Cardiac fibroblast (primary cell): ENCODE measurements around the gene AKAP13.

ENCODE experiments used
- DNase-seq, 2 donors: peaks; one replicate each; pipeline versions ENCODE4 v3.0.0 to v3.0.0-alpha.2; 2010; ENCODE audit warnings: low read depth in 2 of 2
- H3K4me3 ChIP-seq, 2 donors: replicated peaks in 1 of 2; 1 replicate in 1 of 2; 2 replicates in 1 of 2; pipeline ENCODE4 v1.5.1; 2011; ENCODE audit warnings: low read depth in 2 of 2, low read length in 2 of 2, mild to moderate bottlenecking in 2 of 2, moderate library complexity in 1 of 2
- TF ChIP-seq, protein P1 (sequence below): IDR thresholded peaks from one replicate; pipeline ENCODE4 v1.5.1; 2011; ENCODE audit warnings: low read depth, mild to moderate bottlenecking, low read length, inconsistent platforms

AKAP13 gene

DNA sequence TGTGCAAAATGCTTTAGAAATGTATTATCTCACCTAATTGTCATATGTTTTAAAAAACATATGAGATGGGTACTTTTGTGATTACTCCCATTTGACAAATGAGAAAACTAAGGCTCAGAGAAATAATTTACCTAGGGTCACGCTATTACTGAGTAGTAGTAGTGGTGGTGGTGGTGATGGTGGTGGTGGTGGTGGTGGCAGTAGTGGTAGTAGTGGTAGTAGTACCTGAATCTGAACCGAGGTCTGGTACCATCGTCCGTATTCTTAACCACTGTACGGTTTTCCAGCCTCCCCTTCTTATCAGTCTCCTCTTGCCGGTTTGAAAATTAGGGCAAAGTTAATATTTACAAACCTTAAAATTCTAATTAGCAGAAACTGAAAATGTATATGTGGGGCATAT lies 311.9 kb downstream of the AKAP13 start:
- TF ChIP-seq, protein P1, sequence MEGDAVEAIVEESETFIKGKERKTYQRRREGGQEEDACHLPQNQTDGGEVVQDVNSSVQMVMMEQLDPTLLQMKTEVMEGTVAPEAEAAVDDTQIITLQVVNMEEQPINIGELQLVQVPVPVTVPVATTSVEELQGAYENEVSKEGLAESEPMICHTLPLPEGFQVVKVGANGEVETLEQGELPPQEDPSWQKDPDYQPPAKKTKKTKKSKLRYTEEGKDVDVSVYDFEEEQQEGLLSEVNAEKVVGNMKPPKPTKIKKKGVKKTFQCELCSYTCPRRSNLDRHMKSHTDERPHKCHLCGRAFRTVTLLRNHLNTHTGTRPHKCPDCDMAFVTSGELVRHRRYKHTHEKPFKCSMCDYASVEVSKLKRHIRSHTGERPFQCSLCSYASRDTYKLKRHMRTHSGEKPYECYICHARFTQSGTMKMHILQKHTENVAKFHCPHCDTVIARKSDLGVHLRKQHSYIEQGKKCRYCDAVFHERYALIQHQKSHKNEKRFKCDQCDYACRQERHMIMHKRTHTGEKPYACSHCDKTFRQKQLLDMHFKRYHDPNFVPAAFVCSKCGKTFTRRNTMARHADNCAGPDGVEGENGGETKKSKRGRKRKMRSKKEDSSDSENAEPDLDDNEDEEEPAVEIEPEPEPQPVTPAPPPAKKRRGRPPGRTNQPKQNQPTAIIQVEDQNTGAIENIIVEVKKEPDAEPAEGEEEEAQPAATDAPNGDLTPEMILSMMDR: no peak
- no peak overlapping the region for H3K4me3 ChIP-seq
- DNase-seq: no peak

DNA sequence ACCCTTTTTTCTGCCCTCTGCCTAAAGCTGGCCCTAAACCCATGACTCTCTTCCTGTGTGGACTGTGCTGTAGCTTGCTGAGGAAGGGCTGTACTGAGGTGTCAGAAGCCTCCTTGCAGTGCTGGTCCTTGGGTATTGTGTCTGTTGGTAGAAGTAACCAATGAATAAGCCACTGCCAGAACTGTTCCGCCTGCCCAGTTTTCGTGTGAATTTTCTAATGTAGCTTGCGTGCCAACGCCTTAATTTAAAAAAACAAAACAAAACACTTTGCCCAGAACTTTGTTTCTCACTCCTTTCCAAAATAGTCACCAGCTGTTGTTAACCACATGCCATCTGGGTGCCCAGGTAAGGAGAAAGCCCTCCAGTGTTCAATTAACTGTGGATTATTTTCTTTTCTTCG lies 312.5 kb downstream of the AKAP13 start:
- TF ChIP-seq, protein P1: no peak
- no peak overlapping the region for H3K4me3 ChIP-seq
- no peak for DNase-seq

DNA sequence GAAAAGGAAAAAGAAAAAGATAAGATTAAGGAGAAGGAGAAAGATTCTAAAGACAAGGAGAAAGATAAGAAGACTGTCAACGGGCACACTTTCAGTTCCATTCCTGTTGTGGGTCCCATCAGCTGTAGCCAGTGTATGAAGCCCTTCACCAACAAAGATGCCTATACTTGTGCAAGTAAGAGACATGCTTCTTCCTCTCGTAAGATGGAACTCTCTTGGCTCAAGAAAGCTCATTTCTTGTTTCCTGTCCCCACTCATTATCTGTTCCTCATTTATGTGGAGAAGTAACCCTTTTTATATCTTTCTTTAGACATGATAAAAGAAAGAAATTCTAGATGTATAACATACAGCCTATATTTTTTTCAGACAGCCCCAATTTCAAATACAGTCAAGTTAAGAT lies 312.9 kb downstream of the AKAP13 start:
- TF ChIP-seq, protein P1: no peak
- no peak overlapping the region for H3K4me3 ChIP-seq

DNA sequence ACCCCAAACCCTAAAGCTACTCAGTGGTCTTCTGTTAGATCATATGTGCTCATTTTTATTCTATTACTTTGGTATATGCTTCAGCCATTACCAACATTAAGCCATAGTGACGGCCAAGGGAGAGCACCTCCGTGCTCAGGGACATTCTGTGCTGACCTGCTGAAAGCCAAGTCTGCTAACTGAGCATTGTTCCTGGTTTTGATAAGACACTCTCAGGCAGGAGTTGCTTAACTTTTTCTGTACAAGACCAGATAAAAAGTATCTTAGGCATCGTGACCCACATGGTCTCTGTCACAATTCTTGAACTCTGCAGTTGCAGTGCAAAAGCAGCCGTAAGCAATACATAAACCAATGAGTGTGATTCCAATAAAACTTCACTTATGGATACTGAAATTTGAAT lies 313.7 kb downstream of the AKAP13 start:
- TF ChIP-seq, protein P1: no peak
- no peak overlapping the region for H3K4me3 ChIP-seq
- no peak for DNase-seq

More for the DNA sequence above, 312.9 kb downstream of the AKAP13 start:
- no peak for DNase-seq

DNA sequence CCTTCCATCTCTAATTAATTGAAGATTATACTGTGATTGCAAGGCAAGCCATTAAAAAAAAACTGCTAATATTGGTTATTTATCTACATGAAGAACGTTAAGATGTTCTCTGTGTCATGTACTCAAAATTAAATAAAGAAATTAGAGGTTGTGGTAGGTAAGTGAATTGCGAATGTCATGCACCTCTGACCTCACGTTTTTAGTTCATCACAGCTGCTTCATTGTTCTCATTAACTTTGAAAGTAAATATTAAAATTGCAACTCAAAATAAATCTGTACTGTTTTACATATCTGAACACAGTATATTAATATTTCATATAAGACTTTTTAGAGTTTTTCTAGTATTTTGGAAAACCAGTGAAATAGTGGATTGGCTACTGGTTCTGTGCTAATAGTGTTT lies 320.4 kb downstream of the AKAP13 start:
- TF ChIP-seq, protein P1: no peak
- DNase-seq: no peak
- no peak overlapping the region for H3K4me3 ChIP-seq

DNA sequence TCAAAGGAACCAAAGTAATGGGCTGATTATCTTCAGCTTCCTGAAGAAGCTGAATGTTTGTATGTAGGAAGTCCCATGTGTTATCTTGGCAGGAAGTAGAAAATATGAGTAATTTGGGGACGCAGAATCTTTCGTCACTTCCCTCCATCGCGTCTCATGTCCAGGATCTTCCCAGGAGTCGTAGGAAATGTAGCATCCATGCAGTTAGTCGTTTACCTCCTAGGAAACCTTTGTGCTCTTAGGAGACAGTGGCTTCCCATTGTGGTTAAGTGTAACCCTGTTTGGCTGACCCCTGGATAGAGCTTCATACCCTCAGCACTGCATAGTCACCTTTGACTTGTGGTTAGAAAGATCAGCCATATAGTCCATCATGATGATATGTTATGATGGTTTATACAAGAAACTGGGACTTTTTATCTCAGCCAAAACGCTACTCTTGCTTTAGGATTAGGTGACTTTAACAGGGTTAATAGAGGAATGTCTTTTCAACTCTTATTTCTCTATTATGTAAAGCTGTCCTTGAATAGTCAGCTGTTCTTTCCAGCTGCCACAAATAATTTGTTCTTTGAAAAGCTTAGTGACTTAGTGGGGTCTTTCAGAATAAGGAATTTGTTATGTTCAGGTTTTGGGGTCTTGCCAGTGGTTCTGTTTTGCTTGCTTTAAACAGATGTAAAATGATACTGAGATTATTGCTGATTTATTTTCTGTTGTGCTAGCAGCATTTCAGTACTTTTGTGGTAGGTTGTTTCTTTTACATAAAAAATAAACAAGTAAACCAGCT lies 322.1 kb downstream of the AKAP13 start:
- TF ChIP-seq, protein P1: no peak
- peak; percentile 86 to 87 for DNase-seq
- H3K4me3 ChIP-seq: no peak overlapping the region

DNA sequence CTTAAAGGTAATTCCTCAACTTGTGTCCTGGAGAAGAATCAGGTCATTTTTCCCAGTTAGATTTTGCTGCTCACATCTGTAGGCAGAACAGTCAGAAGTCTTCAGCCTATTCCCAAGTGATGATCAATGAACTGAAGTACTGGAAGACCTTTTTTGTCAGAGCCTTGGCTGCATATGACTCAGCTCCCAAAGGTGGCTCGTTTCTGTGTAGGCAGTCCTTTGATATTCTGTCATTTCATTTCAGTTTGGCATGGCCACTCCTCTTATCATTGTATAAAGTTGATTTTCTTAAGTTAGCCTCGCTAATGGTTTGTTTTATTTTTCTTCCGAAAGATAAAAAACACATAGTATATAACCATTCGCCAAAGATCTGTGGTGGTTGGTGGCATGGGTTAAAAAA lies 323.7 kb downstream of the AKAP13 start:
- DNase-seq: peak in 1 of 2 donors; percentile 48
- TF ChIP-seq, protein P1: no peak
- H3K4me3 ChIP-seq: no peak overlapping the region
